Measurements from ENCODE around the gene PCBP3.
A peak's percentile ranks its signal among the peaks of the same experiment; 100 is the strongest.
"Not testable (repeated sequence)": the region's sequence is repeated elsewhere in the genome, so short reads cannot be mapped to it uniquely, and the experiment has no call there.

PCBP3 gene

DNA sequence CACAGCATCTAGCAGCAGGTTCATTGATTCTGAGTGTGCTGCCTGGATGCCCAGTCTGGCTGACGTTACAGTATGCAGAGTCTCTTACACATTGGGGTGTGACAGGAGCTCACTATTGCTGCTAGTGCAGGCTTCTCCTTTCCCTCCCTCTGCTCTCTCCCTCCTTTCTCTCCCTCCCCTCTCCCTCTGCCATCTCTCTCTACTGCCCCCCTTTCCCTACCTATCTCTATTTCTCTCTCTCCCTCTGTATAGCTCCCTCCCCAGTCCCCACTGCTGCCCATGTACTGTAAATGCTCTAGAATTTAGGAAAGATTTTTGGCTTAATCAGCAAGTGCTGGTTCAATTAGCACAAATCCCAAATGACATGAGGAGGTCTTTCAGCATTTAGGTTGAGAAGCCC lies 62.8 kb downstream of the PCBP3 start:
- Histone ChIP-seq H3K9me3 (no peaks in the 10 kb centered on the region), H3K4me3 (ENCODE audit: low read depth in 1 of 2, low read length in 1 of 2) (no peak overlapping the region), H3K27me3 (no peaks in the 10 kb centered on the region), H3K4me1 (ENCODE audit: control insufficient read depth in 1 of 2, insufficient read depth in 1 of 2, low read depth in 1 of 2, low read length in 1 of 2) (peaks cover 21 to 24% of the 10 kb centered on the region in 2 experiments), H3K36me3 (no peaks in the 10 kb centered on the region), H3K27ac (no peak overlapping the region)
- no peak for TF ChIP-seq CTCF (IDR thresholded peaks at IDR 0.05)

DNA sequence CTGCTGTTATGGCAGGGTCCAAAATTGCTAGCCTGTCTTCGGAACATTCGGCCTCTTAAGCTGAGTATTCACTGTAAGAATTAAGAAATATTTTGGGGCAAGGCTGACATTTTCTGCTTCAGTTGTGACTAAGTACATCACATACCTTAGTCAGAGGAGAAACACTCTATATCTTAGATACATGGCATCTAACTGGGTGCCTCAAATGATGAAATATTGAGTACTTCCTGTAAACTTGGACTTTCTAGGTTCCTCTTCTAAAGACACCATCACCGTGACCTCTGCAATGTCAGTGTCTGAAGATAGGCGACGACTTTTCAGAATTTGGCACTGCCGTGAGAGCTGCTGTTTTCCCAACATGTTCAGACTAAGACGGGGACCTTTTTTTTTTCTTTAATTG lies 65.6 kb downstream of the PCBP3 start:
- Histone ChIP-seq H3K4me1 (ENCODE audit: control insufficient read depth in 1 of 2, insufficient read depth in 1 of 2, low read depth in 1 of 2, low read length in 1 of 2) (peaks cover 21 to 24% of the 10 kb centered on the region in 2 experiments), H3K9me3 (no peaks in the 10 kb centered on the region), H3K27me3 (no peaks in the 10 kb centered on the region), H3K36me3 (no peaks in the 10 kb centered on the region), H3K4me3 (ENCODE audit: low read depth in 1 of 2, low read length in 1 of 2) (peak overlapping the region in 1 of 2 experiments; percentile 24), H3K27ac (peak overlapping the region; percentile 85)
- peak; percentile 51 for TF ChIP-seq CTCF (IDR thresholded peaks at IDR 0.05)

DNA sequence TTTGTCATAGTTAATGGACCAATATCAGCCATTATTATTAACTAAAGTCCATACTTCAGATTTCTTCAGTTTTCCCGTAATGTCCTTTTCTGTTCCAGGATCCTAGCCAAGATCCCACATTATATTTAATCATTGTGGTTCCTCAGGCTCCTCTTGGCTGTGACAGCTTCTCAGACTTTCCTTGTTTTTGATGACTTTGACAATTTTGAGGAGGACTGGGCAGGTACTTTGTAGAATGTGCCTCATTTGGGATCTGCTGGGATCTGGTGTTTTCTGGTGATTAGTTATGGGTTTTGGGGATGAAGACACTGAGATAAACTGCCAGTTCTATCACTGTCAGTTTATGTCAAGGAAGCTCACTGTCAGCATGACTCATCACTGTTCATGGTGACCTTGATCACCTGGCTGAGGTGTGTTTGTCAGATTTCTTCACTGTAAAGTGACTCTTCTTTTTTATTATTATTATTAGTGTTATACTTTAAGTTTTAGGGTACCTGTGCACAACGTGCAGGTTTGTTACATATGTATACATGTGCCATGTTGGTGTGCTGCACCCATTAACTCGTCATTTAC lies 66.3 kb downstream of the PCBP3 start:
- peaks cover 21 to 24% of the 10 kb centered on the region in 2 experiments for H3K4me1 ChIP-seq (ENCODE audit: control insufficient read depth in 1 of 2, insufficient read depth in 1 of 2, low read depth in 1 of 2, low read length in 1 of 2)
- no peak overlapping the region for H3K4me3 ChIP-seq (ENCODE audit: low read depth in 1 of 2, low read length in 1 of 2)
- no peaks in the 10 kb centered on the region for H3K36me3 ChIP-seq
- no peak for TF ChIP-seq CTCF (IDR thresholded peaks at IDR 0.05)
- peak overlapping the region; percentile 85 for H3K27ac ChIP-seq
- H3K9me3 ChIP-seq, result no peaks in the 10 kb centered on the region
- no peaks in the 10 kb centered on the region for H3K27me3 ChIP-seq

- not testable (repeated sequence) for H3K36me3 ChIP-seq; H3K9me3 ChIP-seq; H3K27me3 ChIP-seq; H3K4me3 ChIP-seq (ENCODE audit: low read depth in 1 of 2, low read length in 1 of 2); H3K27ac ChIP-seq
- H3K4me1 ChIP-seq (ENCODE audit: control insufficient read depth in 1 of 2, insufficient read depth in 1 of 2, low read depth in 1 of 2, low read length in 1 of 2), result peaks cover 21 to 24% of the 10 kb centered on the region in 2 experiments
Observed at GRCh38 chr21:45710306-45710705, 66.8 kb downstream of the PCBP3 start.

DNA sequence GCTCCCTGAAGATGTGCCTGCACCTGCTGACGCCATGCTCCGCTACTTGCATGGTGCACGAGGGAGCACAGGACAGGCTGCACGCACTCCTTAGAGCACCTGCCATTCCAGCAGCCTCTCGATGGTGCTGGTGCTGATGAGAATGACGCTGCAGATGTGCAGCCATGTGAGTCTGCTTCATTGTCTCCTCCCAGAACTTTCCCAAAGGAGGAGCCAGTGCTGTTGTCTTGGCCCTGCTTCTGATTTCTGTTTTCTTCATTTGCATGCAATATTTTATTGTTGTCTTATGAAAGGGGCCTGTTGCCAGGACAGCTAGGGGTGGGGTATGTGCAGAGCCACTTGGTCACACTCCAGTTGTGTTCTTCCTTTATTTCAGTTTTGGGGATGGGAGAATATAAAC lies 70.1 kb downstream of the PCBP3 start:
- no peak for TF ChIP-seq CTCF (IDR thresholded peaks at IDR 0.05)
- peaks cover 14% of the 10 kb centered on the region in 2 experiments for H3K4me1 ChIP-seq (ENCODE audit: control insufficient read depth in 1 of 2, insufficient read depth in 1 of 2, low read depth in 1 of 2, low read length in 1 of 2)
- H3K4me3 ChIP-seq (ENCODE audit: low read depth in 1 of 2, low read length in 1 of 2), result no peak overlapping the region
- no peak overlapping the region for H3K27ac ChIP-seq
- no peaks in the 10 kb centered on the region for H3K36me3 ChIP-seq
- no peaks in the 10 kb centered on the region for H3K9me3 ChIP-seq
- H3K27me3 ChIP-seq, result no peaks in the 10 kb centered on the region

- Histone ChIP-seq H3K4me3 (ENCODE audit: low read depth in 1 of 2, low read length in 1 of 2) (no peak overlapping the region), H3K4me1 (ENCODE audit: control insufficient read depth in 1 of 2, insufficient read depth in 1 of 2, low read depth in 1 of 2, low read length in 1 of 2) (no peaks in the 10 kb centered on the region), H3K27me3 (no peaks in the 10 kb centered on the region), H3K36me3 (no peaks in the 10 kb centered on the region), H3K9me3 (no peaks in the 10 kb centered on the region), H3K27ac (no peak overlapping the region)
- no peak for TF ChIP-seq CTCF (IDR thresholded peaks at IDR 0.05)
Observed at GRCh38 chr21:45715441-45715840, 71.9 kb downstream of the PCBP3 start.
